HS-27A (cell line): ENCODE results near the gene CSNK1A1.
"Not testable (repeated sequence)": the region's sequence is repeated elsewhere in the genome, so short reads cannot be mapped to it uniquely, and the experiment has no call there.

ENCODE experiments used
- DNase-seq: peaks from one replicate; pipeline ENCODE4 v3.0.0-alpha.2; 2012; ENCODE audit warnings: low read depth, missing footprints

CSNK1A1 gene

DNA sequence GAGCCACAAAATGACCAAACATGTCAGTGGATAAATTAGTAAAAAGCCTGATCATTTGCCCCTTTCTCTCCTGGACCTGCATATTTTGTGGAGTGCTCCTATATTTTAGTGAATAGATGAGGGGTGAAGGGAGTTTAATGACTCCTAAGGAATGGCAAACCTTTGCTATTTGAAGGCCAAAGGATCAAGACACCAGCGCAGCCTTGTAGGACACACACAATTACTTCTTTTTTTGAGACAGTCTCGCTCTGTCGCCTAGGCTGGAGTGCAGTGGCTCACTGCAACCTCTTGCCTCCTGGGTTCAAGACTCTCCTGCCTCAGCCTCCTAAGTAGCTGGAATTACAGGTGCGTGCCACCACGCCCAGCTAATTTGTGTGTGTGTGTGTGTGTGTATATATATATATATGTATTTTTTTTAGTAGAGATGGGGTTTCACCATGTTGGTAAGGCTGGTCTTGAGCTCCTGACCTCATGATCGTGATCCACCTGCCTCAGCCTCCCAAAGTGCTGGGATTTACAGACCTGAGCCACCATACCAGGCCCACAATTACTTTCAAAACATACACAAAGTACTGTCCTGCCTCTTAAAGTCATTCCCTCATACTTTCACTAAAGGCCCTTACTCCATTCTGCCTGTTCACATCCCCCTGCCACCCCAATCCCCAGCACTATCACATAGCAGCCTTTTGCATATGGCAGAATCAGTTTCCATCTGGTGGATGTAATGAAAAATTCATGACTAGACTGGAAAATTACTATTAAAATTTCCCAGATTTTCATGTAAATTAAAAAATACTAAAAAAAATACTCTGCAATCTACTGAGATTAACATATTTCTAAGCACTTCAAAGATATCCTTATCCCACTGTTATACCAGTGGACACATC, 60.4 kb downstream of the CSNK1A1 start:
- DNase-seq, result no peak

DNA sequence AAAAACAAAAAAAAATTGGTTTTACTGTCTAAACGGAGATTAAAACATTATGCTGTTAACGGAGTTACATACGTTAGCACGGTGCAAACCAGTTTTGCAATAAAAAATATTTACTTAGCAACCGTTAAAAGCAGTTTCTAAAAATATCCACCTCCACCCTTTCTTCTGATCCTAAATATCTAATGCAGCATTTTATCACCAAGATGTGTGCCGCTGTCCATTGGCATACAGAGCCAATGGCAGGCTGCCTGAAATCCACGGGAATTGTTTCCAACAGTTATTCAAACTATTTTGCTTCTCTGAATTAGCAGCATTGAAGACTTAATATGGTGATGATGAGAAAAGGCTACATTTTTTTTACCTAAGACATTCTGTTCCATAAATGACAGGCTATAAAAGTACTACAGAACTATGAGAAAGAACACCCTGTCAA, 61.6 kb downstream of the CSNK1A1 start:
- no peak for DNase-seq

DNA sequence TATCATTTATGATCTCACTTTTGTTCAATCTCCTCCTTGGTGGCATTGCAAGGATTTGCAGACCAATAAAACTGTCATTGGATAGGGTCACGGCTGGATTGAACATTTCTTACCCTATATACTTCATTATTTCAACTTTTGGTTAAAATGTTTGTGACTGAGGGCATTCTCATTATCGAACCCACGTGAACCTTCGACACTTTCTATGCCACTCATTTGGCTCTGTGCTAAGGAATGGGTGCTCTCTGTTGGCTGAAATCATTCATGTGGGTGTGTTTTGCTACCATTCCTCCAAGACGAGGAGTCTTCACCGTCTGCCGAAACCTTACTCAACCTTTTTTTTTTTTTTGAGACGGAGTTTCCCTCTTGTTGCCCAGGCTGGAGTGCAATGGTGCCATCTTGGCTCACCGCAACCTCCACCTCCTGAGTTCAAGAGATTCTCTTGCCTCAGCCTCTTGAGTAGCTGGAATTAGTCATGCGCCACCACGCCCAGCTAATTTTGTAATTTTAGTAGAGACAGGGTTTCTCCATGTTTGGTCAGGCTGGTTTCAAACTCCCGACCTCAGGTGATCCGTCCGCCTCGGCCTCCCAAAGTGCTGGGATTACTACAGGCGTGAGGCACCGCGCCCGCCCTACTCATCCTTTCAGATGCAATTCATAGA, 62.5 kb downstream of the CSNK1A1 start:
- DNase-seq, result no peak

DNA sequence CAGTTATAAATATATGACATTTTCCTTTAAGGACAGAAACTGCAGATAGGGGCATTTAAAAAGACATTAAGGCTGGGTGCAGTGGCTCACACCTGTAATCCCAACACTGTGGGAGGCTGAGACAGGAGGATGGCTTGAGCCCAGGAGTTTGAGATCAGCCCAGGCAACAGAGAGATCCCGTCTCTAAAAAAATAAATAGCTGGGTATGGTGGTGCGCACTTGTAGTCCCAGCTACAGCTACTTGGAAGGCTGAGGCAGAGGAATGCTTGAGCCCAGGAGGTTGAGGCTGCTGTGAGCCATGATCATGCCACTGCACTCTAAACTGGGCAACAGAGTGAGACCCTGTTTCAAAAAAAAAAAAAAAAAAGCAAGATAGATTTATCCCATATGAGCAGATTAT, 63.6 kb downstream of the CSNK1A1 start:
- DNase-seq, result no peak

DNA sequence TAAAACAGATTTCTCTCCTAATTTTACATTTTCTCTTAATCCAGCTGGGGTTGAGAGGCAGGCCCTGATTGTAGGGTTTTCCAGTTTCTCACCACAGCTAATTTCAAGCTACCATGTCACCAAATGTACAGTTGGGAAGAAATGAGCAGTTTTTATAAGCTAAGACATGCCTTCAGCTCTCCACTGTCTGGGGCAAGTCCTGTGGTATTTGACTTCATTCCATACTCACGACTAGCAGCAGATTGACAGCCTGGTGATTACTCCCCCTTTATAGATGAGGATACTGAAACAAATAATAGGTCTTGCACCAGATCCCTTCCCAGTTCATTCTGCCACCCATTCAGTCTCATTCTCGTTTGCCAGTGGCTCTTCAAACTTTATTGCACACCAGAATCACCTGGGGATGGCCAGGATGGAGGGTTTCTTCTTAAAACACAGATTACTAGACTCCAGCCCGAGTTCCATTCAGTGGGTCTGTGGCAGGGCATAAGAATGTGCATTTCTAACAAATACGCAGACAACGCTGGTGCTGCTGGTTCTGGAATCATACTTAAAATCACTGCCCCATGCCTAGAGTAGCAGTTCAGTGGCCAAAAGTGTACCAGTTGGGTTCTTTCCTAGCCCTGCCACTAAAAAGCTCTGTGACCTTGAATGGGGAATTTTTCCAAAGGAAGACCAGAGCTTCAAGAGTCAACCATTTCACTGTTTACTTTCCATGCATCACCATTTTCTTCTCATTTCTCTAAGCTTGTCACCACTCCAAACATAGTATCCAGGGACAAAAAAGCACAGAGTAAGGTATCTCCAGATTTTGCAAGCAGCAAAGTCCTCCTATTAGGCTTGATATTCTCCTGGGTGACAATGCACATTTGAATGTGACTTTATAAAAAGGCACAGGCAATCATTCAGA, 64.3 kb downstream of the CSNK1A1 start:
- no peak for DNase-seq

DNA sequence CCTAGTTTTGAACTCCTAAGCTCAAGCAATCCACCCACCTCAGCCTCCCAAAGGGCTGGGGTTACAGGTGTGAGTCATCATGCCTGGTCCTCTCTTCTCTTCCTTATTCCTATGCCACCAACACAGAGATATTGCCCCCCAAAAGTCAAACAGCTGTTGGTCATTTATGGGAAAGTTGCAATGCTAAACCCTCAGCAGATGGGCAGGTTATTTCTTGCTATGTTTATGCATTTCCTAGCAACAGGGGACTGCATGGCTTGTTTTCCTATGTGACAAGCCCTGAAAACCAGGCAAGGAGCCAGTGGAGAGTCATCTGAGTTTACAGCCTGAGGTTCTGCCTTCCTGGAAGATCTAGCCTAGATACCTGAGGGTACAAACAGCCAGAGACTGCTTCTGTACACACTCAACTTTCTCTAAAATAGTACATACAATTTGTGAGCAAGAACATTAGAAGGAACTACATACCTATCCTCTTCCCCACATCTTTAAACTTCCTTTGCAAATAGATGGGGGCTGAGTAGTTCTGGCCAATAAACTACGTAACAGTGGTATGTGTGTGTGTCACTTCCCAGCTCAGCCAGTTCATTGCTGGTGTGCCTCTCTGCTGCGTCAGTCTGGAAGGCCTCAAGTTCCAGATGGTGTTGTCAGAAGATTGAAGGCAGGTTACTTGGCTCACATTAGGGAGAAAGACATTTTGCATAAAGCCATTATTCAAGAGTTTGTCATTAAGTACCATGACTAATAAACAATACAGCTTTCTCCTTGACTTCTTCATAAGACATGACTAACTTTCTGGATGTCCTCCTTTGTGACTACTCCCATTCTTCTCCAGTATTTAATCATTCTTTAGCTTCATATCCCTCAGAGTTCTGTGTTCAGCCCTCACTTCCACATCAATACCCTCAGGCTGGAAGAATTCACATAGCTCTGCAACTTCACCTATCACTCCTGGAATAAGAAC, 65.3 kb downstream of the CSNK1A1 start:
- peak; percentile 77 for DNase-seq

DNA sequence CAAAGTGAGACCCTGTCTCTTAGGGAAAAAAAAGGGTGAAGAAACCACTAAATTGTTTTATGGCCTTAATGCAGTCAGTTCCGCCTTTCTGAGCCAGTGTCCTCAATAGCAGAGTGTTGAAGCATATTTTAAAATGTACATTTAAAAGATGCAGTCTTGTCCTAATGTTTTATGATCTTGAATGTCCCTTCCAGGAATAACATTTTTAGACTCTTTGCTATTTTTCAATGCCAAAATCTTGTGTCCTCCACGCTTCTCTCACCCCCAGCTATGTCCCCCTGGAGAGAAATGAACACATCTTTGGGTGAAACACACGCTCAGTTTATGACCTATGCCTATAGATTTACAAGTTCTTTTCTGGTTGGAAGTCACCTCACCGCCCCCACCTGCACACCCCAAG, 69.8 kb downstream of the CSNK1A1 start:
- DNase-seq, result no peak

DNA sequence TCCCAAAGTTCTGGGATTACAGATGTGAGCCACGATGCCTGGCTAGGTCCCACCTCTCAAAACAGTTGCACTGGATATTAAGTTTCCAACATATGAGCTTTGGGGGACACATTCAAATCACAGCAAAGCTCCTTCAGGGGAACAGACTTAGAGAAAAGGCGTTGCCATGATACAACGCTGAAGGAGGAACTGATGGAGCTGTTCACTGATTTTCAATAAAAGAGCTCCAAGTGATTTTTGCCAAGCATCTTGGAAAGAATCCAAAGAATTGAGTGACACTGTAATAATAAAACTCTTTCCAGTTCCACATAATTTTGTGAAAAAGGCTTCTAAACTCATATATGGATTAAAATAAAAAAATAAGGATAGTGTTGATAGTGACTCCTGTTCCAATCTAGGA, 72.5 kb downstream of the CSNK1A1 start:
- no peak for DNase-seq

DNA sequence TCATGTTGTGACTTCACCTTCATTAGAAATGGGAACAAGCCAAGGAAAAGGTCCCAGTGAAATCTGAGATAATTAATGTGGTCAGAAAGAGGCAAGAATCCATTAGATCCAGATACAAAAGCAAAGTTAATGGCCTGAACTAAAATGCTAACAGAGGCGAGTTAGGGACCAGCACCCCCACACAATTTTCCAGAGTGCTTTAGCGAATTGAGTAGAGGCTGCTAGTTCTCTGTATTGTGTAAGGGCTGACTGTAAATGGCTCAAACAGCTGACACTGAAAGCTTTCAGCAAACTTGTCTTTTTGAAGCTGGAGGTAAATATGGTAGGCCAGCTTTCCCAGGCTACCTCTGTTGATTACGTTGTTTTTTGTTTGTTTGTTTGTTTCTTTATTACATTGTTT, 75.5 kb downstream of the CSNK1A1 start:
- DNase-seq, result no peak

DNA sequence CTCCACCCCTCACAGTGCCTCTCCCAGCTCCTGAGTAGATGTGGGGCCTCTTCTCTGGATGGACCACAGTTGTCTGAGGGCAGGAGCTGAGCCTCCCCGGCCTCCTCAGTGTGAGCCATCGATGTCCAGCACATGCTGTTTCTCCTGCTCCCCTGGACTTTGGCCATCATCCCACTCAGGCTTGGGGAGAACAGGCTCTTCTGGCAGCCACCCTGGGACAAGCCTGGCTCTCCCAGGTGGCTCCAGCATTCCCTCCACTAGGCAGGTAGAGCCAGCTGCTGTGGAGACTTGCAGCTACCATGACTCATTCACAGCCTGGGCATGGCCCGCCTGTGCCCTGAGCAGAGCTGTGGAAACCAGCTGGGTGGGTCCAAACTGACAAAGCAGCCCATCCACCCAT, 77.0 kb downstream of the CSNK1A1 start:
- DNase-seq, result no peak

DNA sequence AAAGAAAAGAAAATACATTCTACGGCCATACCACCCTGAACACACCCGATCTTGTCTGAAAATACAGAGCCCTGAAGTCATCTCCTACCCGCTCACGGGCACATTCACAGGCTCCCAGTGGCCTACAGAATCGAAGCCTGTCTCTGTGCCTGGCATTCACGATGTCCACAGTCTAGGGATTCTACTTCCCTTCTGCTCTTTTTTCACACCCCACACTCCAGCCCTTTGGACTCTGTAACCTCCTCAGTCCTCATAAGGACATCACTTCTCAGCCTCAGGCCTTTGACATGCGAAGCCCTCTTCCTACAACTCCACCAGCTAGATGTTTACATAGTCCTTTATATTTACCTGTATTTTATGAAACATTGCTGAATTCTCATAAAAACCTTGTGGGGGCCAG, 77.8 kb downstream of the CSNK1A1 start:
- no peak for DNase-seq

DNA sequence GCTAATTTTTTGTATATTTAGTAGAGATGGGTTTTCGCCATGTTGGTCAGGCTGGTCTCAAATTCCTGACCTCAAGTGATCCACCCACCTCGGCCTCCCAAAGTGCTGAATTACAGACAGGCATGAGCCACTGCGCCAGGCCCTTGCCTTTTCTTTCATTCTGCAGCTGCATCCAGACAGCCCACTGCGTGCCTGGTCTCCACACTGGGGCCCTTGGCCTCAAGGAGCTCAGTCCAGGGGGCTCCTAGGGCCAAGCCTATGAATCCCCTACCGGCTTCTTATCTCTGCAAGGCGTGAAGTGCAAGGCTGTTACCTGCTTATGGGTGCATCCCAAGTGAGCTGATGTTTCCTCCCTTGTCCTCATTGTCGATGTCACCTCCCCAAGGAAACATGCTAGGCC, 78.8 kb downstream of the CSNK1A1 start:
- no peak for DNase-seq

DNA sequence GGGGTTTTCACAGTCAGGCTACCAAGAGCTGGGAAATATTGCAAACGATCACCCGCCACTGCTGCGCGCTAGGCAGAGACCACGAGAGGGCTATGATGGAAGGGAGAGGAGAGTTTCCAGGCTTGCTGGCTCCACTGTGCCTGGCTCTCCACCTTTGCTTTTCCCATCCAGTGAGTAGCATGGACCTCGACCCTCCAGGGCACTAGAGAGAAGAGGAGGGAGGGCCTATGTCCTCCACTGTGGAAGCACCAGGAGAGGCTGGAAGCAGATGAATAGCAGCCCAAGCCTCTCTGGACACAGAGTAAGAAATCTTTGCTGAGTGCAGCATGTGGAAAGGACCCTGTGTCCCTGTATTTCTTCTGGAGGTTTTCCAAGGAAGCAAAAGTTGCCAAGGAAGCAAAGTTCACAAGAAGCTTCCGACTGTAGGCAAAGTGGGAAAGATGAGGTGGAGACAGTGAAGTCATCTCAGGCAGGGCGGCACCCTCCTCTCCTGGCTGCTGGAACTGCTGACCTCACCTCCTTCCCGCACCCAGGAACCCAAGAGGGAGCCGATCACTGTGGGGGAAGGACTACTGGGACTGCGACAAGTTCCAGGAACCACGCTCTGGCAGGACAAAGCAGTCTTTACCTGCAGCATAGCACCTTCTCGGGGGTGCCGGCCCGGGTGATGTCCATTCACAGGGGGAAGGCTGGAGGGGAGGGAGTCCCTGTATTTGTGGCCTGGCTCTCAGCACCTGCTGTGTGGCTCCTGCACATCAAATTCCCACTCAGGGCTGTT, 79.6 kb downstream of the CSNK1A1 start:
- DNase-seq, result no peak

DNA sequence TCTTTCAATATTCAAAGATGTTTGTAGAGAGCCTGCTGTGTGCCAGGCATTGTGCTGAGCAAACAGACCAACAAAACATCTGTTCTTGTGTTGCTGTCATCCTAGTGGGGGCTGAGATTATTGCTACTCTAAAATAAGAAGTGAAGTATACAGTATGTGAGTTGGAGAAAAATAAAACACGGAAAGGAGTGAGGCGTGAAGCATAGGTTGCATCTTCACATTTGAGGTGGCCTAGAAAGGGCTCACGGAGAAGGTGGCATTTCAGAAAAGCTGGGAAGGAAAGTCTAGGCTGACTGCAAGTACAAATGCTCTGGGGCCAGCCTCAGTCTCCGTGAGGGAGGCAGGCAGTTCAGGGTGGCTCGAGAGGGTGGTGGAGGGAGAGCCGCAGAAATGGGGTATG, 80.3 kb downstream of the CSNK1A1 start:
- DNase-seq, result no peak

DNA sequence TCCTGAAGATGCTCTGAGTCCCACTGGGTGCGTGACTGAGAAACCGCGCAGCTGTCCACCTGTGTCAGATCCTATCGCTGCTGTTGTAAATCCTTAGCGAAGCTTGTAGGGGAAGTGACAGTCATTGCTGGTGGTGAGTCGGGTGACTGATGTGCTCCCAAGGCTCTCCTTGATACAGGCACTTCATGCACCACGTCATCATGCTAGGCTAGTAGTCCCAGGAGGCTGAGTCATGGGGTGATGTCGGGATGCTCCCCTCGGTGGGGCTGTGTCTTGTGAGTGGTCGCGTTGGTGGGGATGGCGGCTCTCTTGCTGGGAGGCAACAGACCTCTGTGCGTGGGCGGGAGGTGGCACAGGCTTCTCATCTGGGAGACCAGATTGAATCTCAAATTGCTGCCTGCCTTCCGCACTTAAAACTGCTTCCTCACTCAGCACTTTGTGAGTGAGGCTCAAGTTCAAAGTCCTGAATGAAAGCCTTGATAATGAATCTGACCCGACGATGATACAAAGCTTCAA, 84.7 kb downstream of the CSNK1A1 start:
- DNase-seq, result no peak

DNA sequence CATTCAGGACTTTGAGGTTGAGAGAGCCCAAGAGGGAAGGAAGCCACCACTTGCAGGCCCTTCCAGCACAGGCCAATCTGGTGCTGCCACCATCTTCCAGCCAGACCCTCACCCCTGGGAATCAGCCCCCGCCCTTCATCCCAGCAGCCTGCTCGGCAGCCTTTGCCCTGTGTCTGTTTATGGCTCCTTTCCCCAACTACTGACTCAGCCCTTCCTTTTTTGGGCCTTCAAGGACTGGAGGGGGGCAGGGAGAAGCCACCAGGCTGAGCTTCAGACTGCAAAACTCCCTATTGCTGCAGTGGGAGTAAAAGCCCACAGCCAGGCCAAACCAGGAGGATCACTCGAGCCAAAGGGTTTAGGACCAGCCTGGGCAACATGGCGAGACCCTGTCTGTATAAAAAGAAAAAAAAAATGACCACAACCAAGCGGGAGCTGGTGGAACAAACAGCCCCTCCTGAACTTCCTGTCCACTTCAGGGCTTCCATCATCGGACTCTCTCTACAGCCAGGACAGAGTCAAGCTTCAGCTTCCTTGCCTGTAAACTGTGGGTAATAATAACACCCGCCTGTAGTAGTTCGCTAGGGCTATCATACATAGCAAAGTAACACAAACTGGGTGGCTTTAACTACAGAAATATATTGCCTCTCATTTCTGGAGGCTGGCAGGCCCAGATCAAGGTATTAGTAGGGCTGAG, 86.3 kb downstream of the CSNK1A1 start:
- no peak for DNase-seq

DNA sequence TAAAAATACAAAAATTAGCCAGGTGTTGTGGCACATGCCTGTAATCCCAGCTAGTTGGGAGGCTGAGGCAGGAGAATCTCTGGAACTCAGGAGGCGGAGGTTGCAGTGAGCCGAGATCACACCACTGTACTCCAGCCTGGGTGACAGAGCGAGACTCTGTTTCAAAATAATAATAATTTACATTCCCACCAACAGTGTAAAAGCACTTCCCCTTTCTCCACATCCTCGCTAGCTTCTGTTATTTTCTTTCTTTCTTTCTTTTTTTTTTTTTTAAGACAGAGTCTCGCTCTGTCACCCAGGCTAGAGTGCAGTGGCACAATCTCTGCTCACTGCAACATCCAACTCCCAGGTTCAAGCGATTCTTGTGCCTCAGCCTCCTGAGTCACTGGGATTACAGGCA, 89.3 kb downstream of the CSNK1A1 start:
- DNase-seq, result not testable (repeated sequence)

DNA sequence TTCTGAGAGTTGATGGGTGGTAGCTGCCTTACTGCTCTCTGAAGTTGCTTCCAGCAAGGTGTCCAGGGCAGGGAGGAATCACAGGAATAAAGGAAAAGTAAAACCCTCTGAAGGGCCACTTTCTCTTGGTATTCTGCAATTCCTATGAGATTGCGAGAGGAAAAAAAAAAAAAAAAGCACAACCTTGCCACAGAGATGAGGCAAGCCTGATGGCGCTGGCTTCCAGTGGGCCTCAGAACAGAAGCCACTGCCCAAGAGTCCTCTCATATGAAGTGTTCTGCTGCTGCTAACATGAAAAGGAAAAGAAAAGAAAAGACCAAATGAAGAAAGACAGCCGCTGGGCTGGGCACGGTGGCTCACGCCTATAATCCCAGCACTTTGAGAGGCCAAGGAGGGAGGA, 91.3 kb downstream of the CSNK1A1 start:
- no peak for DNase-seq

DNA sequence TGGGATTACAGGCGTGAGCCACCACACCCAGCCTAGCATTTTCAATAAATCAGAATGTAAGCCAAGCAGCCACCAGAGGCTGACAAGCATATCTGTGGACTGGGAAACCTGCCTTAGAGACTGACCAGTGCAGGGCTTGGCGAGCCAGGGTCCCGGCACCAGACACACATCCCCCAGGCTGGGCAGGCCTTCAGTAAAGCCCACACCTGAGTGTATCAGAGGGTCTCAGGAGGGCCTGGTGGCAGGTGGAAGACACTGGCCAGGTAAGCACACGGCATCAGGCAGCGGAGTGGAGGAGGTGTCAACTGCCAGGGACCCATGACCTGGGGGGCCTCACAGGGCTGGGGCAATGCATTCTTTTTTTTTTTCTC, 93.9 kb downstream of the CSNK1A1 start:
- no peak for DNase-seq
